GM21360 (cell line): ENCODE data around the gene CNTN6.

Source experiments
- ATAC-seq: cut with Tn5 transposase; IDR thresholded peaks from one replicate; pipeline ENCODE4 v1.9.1; 2021; ENCODE audit warnings: mild to moderate bottlenecking, moderate library complexity; ENCODE audit not compliant: unreplicated experiment

The CNTN6 gene

GRCh38 chr3:1171320-1171719, 78.5 kb downstream of the CNTN6 start:
- ATAC-seq: no peak

DNA sequence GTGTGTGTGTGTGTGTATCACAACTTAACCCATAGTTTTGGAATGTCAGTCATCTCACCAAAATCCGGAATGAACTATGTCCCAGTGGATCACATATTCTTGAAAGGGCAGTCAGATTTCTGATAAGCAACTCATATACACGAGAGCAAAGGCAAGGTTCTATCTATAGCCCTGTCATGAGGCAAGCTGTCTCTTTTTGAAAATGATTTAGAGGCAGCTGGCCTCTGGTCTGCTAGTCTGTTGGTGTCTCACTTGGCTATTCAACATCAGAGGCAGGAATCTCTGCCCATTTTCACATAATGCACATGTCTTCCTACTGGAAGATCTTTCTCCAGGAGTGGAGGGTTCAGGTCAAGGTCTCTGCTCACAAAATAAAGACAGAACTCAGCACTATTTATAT, 79.8 kb downstream of the CNTN6 start:
- ATAC-seq: no peak

GRCh38 chr3:1179146-1179545, 86.3 kb downstream of the CNTN6 start:
- no peak for ATAC-seq

GRCh38 chr3:1183320-1184048, 90.7 kb downstream of the CNTN6 start:
- ATAC-seq: no peak

DNA sequence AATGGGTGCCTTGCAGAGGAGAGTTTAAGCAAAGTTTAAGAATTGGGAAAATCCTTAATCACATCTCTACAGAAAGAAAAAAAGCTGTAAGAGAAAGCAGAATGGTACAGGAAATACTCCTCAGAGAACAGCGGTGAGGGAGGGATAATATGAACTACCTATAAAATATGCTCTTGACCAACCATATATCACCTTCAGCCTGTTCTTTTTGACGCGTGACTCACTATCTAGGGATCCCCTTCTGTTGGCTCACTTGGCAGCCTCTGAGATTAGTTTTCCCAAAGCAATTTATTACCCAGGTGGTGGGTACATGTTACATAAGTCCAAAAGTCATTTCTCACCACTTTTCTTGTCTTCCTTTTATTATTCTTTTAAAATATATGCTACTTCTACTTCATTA, 97.7 kb downstream of the CNTN6 start:
- no peak for ATAC-seq

DNA sequence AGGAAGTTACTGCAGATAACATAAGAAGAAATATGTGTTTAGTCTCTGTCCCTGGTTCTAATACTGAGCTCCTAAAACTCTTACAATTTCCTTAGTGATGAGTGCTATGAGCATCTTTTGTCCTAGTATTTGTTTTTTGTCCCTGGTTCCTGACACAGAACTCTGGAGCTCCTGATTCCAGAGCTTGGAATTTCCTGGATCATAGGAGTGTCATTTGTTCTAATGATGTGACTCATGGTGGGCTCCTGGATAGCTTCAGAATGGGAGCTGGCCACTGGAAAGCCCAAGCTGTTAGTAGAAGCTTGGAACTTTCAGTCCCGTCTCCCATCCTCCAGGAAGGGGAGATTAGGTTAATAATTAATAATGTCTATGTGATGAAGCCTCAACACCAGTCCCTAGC, 98.2 kb downstream of the CNTN6 start:
- no peak for ATAC-seq

DNA sequence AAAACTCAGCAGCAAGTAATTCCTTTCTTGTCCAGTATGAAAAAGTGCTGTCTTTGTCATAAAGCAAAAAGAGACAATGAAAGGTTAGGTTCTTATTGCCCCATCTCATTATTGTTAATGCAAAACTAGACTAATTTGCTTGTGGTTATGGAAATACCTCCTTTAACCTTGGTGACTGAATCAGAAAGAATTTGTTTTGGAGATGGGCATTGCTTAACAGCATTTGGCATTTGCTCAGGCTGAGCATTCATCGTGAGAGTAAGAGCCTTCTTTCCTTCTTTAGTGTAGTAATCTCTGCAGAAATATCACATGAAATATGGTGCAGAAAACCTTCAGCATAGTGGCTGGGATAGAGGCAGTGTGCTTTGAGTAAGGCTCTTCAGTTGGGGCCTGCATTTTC, 103.1 kb downstream of the CNTN6 start:
- no peak for ATAC-seq

DNA sequence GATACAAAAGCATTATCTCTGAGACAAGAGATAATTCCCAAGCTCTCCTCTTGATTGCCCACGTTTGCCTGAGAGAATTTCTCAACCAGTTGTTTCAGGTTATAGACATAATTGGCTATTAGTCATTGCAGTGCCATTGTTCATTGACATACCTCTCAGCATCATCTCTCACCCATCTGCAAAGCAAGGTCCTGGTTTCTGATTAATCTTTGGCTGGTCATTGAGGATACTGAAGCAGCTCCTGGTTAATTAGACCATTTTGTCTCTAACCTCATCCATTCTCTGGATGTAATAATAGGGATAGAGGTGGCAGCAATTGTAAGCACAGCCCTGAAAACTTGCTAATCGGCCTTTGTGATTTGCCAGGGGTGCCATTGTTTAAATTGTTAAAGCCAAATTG, 104.2 kb downstream of the CNTN6 start:
- ATAC-seq: no peak

DNA sequence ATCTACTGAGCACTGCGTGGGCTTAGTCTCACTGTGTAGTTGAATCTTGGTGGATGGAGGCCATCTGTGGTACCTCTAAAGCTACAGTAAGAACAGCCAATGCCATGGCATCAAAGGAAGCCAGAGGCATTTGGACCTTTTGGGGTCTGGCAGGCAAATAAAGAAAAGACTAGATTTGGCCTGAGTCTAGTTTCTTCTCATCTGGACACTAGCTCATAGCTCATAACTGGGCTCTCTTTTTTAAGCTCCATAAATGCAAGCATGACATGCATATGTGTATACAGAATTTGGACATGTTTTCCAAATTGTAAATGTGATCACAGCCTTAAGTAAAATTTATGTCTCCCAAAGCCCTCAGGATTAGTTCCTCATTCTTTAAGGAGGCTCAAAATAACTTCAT, 107.5 kb downstream of the CNTN6 start:
- no peak for ATAC-seq

DNA sequence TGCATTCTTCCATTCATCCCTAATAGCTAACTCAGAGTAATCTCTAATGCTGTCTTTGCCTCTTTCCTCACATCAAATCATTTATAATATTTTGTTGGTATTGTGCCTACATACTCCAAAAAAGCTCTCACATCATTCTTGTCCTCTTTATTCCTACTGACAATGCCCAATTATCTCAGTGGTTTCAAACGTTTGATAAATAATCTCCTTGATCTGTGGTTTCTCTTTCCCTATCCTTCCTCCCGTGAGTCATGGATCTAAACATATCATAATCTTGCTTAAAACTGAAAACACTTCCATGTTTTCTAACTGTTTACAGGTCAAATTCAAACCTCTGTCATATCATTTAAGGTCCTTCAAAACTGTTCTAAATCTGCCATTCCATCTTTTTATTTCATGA, 115.1 kb downstream of the CNTN6 start:
- no peak for ATAC-seq

DNA sequence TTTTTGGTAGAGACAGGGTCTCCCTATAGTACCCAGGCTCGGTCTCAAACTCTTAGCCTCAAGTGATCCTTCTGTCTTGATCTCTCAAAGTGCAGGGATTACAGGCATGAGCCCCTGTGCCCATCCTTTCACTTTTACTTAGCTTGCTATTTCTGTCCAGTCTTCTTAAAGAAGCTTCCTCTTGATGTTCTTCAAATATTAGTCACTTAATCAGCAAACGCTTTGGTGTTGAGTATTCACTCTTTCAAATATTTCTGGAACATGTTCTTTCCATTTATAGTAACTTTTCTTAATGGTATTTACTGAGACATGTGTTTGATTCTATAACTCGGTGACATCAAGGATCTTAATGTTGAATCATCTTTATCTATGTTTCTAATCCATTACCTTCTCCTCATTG, 122.1 kb downstream of the CNTN6 start:
- ATAC-seq: no peak

GRCh38 chr3:1216856-1217255, 124.0 kb downstream of the CNTN6 start:
- ATAC-seq: no peak

GRCh38 chr3:1227111-1227510, 134.3 kb downstream of the CNTN6 start:
- no peak for ATAC-seq

DNA sequence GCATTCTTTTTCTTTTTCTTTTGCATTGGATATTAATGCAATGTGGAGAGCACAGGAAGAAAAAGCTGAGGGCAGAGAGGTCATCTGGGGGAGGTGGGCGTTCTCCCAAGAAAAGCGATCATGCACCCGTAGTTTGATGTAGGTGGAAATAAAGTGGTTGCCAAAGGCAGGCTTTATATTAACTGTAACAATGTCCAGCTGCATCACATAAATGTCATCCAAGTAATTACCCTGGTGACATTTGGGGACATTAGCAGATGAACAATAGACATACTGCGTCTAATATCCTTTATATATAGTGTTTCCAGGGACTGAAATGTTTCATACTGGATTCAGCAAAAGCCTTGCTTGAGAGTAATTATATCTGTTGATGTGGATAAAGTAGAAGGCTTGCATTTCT, 135.5 kb downstream of the CNTN6 start:
- ATAC-seq: no peak

- no peak for ATAC-seq
These were observed 138.1 kb downstream of the CNTN6 start for GRCh38 chr3:1230920-1231319.

DNA sequence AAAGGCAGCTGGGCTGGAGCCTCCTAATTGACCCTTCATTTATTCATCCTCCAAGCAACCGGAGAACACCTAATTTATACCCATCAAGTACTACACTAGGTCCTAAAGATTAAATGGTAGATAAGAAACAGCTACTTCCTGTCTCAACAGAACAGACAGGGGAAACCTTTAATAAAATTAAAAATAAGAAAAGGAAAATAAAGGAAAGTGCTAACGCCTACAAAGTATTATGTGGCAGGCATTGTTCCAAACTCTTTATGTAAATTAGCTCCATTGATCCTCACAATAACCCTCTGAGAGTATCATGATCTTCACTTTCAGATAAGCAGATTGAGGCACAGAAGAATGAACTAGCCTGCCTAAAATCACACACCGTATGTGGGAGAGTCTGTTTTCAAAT, 139.5 kb downstream of the CNTN6 start:
- ATAC-seq: no peak

DNA sequence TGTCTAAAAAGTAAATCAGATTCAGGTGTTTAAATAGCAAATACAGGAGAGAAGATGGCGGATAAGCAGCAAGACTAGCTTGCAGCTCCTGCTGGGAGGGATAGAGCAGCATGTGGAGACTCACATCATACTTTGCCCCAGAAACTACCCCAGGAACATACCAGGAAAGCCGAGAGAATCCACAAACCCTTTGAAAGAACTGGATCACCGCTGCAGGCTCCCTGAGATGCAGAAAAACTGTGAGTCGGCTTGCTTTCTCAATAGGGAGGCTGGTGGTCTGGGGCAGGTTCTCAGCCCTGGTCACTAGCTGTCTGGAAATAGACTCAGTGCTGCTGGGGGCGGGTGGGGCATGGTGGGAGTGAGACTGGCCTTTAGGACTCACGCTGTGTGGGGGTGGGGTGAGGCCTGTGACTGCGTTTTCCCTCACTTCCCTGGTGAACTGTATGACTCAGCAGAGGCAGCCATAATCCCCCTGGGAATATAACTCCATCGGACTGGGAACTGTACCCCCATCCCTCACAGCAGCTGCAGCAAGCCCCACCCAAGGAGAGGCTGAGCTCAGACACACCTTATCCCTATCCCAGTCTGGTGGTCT, 142.8 kb downstream of the CNTN6 start:
- no peak for ATAC-seq

- no peak for ATAC-seq
These were observed 158.6 kb downstream of the CNTN6 start for GRCh38 chr3:1251282-1252060.

- ATAC-seq: no peak
These were observed 159.2 kb downstream of the CNTN6 start for GRCh38 chr3:1252061-1252430.

- ATAC-seq: no peak
These were observed 169.4 kb downstream of the CNTN6 start for GRCh38 chr3:1262246-1262645.

DNA sequence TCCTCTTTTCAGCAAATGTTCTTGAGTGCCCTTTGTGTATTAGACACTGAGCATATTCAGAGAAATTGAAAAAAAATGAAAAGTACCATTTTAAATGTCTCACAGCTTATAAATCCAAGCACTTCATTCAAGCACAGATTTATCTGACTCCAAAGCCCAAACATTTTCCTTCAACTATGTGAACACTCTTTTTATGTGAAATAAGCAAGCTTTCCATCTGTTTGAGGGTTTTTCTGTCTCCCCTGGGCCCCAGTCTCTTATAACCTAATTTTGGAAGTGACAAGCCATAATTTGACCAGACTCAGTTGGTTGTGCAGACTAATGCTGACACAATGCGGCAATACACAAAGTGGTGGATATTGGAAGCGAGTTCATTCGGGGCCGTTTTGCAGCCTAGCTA, 170.3 kb downstream of the CNTN6 start:
- no peak for ATAC-seq

DNA sequence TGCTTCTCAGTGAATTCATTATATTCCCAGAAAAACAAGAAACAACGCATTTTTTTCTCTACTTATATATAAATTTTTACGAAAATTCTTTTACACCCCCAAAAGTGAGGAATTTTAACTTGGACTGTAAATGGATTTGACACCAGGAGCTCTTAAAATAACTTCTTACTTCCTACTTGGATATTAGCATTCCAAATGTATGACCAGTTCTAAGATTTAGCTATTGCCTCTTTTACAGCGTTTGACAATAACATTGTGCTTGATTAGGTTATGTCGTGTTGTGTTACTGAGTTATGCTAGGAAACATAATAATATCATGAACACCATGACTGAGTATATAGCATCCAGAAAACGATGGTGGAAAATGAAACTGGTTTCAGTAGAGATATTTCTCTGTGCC, 177.0 kb downstream of the CNTN6 start:
- ATAC-seq: no peak
